ENCODE data around the gene UNC119B. TPM values are rescaled to one million over a fixed set of nuclear protein-coding genes. Genes with fewer than 3 reads are reported as not detected.

UNC119B gene
- total RNA-seq, 2 experiments from 2014 or later, result 17.2 to 27.4 TPM

DNA sequence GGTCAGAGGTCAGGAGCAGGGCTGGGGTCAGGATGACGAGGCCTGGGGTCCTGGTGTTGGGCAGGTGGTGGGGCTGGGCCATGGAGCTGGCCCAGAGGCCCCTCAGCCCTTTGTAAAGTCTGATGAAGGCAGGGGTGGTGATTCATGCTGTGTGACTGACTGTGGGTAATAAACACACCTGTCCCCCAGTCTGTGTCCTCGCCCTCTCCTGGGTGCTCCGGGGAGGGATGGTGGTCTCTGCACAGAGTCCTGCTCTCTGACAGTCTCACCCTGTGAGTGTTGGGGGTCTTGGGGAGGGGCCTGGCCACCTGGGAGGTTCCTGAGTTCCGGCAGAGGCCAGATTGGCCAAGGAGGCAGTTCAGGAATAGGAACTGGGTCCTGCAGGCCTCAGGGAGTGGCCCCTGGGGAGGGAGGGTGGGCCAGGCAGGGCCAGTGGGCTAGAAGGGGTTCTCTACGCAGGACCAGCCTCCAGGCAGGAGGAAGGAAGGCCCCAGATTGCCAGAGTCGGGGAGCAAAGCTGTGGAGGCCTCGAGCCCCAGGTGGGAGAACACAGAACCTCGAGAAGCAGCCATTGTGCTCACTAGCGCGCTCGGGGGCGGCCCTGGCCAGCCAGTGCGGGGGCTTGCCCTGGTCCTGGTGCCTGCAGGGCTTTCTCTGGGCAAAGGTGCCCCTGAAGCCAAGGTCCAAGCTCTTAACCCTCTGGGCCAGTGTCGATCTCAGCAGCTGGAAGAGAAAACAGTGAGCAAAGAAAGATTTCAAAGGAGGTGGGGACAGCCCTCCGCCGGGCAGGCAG, 29.8 kb downstream of the UNC119B start:
- Histone ChIP-seq H3K4me1 (ENCODE audit: insufficient read depth, low read length, poor library complexity, severe bottlenecking) (no peaks in the 10 kb centered on the region), H3K9me3 (ENCODE audit: low read length) (no peaks in the 10 kb centered on the region), H3K36me3 (ENCODE audit: insufficient read depth, low read length) (no peaks in the 10 kb centered on the region), H3K79me2 (ENCODE audit: insufficient read depth, low read depth, low read length) (no peaks in the 10 kb centered on the region), H4K20me1 (ENCODE audit: insufficient read depth, low read length) (no peaks in the 10 kb centered on the region), H3K4me2 (ENCODE audit: low read length) (no peak overlapping the region), H2AFZ (ENCODE audit: low read length) (no peak overlapping the region), H3K9me2 (ENCODE audit: insufficient read depth, low read length) (no peaks in the 10 kb centered on the region), H3K4me3 (ENCODE audit: low read depth, low read length, poor library complexity, severe bottlenecking) (no peak overlapping the region), H3K27ac (ENCODE audit: low read depth, low read length, poor library complexity, severe bottlenecking) (no peak overlapping the region)
- BruUV-seq (replicated peaks), result no TSS peak
- ChIA-PET CTCF (ENCODE audit: unreplicated experiment) (interaction anchor here (0.5 kb wide), 1 partner anchor 91 kb away, joined by 3 read pairs; no protein-coding TSS in a partner anchor), POLR2A (no interaction called here)
- intact Hi-C loops (cut with micrococcal nuclease; ENCODE audit: unreplicated experiment), result no loop called here
- no peak for DNase-seq (ENCODE audit: low spot score)
- TF ChIP-seq, protein P1, sequence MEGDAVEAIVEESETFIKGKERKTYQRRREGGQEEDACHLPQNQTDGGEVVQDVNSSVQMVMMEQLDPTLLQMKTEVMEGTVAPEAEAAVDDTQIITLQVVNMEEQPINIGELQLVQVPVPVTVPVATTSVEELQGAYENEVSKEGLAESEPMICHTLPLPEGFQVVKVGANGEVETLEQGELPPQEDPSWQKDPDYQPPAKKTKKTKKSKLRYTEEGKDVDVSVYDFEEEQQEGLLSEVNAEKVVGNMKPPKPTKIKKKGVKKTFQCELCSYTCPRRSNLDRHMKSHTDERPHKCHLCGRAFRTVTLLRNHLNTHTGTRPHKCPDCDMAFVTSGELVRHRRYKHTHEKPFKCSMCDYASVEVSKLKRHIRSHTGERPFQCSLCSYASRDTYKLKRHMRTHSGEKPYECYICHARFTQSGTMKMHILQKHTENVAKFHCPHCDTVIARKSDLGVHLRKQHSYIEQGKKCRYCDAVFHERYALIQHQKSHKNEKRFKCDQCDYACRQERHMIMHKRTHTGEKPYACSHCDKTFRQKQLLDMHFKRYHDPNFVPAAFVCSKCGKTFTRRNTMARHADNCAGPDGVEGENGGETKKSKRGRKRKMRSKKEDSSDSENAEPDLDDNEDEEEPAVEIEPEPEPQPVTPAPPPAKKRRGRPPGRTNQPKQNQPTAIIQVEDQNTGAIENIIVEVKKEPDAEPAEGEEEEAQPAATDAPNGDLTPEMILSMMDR (conservative IDR thresholded peaks at IDR 0.05; ENCODE audit: low read length), result no peak
- no peak for TF ChIP-seq EZH2phosphoT487 (IDR thresholded peaks at IDR 0.05; ENCODE audit: borderline replicate concordance, low read depth, low read length)

DNA sequence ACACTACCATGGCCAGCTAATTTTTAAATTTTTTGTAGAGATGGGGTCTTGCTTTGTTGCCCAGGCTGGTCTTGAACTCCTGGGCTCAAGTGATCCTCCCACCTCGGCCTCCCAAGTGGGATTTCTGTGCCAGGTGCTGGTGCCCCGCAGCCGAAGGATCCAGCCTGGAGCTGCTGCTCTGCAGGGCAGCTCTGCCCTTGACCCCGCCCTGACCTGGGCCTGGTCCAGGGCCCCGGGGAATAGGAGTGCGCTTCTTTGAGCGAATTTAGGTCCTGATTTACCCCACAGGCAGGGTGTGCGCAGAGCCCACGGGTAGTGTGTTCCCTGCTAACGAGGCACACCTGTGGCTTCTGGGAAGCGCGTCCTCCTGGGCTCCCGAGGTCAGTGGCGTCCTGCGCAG, 30.6 kb downstream of the UNC119B start:
- Histone ChIP-seq H3K27ac (ENCODE audit: low read depth, low read length, poor library complexity, severe bottlenecking) (no peak overlapping the region), H3K79me2 (ENCODE audit: insufficient read depth, low read depth, low read length) (no peaks in the 10 kb centered on the region), H3K36me3 (ENCODE audit: insufficient read depth, low read length) (no peaks in the 10 kb centered on the region), H3K9me3 (ENCODE audit: low read length) (no peaks in the 10 kb centered on the region), H3K4me2 (ENCODE audit: low read length) (no peak overlapping the region), H3K9me2 (ENCODE audit: insufficient read depth, low read length) (no peaks in the 10 kb centered on the region), H3K4me1 (ENCODE audit: insufficient read depth, low read length, poor library complexity, severe bottlenecking) (no peaks in the 10 kb centered on the region), H4K20me1 (ENCODE audit: insufficient read depth, low read length) (no peaks in the 10 kb centered on the region), H3K4me3 (ENCODE audit: low read depth, low read length, poor library complexity, severe bottlenecking) (no peak overlapping the region), H2AFZ (ENCODE audit: low read length) (no peak overlapping the region)
- BruUV-seq (replicated peaks), result no TSS peak
- no peak for TF ChIP-seq EZH2phosphoT487 (IDR thresholded peaks at IDR 0.05; ENCODE audit: borderline replicate concordance, low read depth, low read length)
- TF ChIP-seq, protein P1 (conservative IDR thresholded peaks at IDR 0.05; ENCODE audit: low read length), result no peak
- no peak for DNase-seq (ENCODE audit: low spot score)
- POLR2A ChIA-PET, result no interaction called here
- CTCF ChIA-PET (ENCODE audit: unreplicated experiment), result no interaction called here
- intact Hi-C loops (cut with micrococcal nuclease; ENCODE audit: unreplicated experiment), result no loop called here

Data from OCI-LY7 (cell line).